Occipital lobe (tissue), 2 donors: Measurements from ENCODE around the gene HNRNPR. TPM values are rescaled to one million over a fixed set of nuclear protein-coding genes. Genes with fewer than 3 reads are reported as not detected.
"Not testable (repeated sequence)": the region's sequence is repeated elsewhere in the genome, so short reads cannot be mapped to it uniquely, and the experiment has no call there.

ENCODE experiments used
- DNase-seq: peaks from one replicate; lab custom pipeline; 2025; lab: John Stamatoyannopoulos, UW
- total RNA-seq: library from RNA; depleted of rRNA; stranded (reverse); fragments of >200 nt; gene quantifications from one replicate; pipeline ENCODE4 v1.2.3, GENCODE V29; 2014

HNRNPR gene
- 160 TPM for total RNA-seq

- DNase-seq: peak; percentile 99
Measured at GRCh38 chr1:23344111-23344986, at the start of gene HNRNPR. Gene HNRNPR, minus strand, starts transcription at chr1:23344284. Its CDS starts 3,276 bp downstream, at chr1:23341008.

- DNase-seq: no peak
Measured at GRCh38 chr1:23393706-23394105, 49.6 kb upstream of the HNRNPR start.

DNA sequence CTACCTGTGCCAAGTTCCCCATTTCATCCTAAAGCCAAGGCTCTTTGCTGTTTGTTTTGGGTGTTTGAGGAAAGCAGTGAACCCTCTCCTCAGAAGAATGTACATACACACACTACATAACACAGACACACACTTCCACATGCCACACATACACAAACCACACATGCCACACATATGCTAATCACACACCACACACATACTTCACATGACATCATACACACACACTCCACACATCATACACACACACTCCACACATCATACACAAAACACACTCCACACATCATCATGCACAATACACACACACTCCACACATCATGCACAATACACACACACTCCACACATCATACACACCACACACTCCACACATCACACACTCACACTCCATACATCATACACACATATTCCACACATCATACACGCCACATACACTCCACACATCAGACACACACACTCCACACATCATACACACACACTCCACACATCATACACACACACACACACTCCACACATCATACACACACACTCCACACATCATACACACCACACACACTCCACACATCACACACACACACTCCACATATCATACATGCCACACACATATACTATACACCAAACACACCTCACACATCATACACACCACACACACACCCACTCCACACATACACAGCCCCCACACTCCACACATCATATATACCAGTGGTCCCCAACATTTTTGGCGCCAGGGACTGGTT lies 48.2 kb upstream of the HNRNPR start:
- DNase-seq: no peak

DNA sequence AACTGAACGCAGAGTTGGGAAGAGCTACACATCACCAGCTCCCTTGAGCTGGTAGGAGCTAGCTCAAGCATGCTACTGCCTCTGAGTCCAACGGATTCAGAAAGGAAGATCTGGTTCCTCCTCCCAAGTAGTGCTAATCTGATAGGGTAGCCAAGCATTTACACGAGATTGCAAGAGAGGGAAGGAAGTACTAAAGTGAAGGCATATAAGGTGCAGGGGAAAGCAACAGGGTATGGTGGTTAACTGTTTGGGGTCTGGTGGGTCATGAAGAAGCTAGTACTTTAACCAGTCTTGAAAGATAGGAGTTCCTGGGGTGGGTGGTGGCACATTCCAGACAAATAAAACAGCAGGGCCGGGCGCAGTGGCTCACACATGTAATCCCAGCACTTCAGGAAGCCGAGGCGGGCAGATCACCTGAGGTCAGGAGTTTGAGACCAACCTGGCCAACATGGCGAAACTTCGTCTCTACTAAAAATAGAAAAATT lies 45.8 kb upstream of the HNRNPR start:
- no peak for DNase-seq

DNA sequence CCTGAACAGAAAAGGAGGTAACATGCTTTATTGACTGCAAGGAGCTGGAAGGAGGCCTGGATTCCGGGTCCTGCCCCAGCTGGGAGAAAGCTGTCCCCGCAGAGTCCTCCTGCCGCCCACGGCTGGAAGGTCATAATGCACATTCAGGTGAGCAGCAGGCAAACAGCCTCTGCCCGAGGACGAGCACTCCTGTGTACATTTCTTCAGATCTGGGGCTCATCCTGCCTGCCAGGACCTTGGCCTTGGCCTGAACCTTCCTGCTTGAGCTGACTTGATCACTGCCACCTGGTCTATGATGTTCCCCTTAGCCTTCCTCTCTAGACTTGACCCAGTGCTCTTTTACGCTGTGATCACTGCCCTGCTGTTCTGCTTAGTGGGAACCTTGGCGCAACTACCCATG lies 43.4 kb upstream of the HNRNPR start:
- DNase-seq: no peak

DNA sequence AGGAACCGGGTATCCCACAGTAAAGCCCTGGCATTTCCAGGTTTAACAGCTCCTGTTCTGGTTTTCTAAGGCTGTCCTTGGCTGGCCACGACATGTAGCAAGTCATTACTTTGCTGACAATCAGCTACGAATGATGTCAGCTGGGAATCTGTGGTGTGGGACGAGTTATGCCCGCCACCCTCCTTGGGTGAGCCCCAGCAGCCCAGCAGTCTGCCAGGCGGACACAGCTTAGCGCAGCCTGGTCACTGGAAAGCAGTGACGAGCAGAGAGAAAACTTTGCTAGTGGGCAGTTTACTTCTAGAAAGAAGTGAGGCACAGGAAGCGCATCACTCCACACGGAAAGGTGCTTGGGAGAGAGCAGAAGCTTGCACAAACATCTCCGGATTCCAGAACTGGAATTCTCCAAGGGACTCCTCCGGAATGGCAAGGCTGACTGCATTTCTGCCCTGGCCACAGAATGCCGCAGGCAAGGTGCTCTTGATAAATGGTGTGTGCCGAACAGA lies 41.1 kb upstream of the HNRNPR start:
- no peak for DNase-seq

GRCh38 chr1:23384312-23385058 lies 40.4 kb upstream of the HNRNPR start:
- DNase-seq: no peak

DNA sequence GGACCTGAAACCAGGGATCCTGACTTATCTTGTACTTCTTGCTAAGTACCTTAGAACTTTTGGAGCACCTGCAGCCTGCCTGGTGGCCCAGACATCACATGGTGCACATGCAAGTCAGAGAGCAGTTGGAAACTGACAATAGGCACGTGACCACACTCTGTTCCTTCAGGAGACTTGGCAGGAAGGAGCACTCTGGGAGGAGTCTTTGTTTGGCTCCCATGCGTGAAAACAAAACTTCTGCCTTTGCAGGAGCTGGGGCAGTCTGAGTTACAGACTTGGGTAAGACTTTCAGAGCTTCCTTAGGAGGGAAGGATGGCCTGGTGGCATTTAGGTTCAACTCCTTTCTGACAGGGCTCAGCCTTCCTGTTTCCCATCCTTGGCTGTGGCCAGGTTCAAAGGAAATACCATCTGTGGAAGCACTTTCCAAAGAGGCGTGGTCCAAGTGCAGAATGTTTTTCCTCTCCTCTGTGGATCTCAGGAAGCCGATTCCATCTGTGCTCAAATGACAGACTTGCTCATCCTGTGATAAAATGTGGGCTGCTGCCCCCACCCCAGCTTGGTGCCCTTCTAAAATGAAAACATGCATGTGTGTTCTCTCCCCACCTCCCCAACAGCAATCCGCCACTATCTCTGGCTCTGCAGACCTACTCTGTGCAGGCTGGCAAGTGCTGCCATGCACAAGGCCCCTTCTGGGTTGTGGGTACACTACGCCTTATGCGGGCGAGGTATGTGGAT lies 39.7 kb upstream of the HNRNPR start:
- DNase-seq: no peak

DNA sequence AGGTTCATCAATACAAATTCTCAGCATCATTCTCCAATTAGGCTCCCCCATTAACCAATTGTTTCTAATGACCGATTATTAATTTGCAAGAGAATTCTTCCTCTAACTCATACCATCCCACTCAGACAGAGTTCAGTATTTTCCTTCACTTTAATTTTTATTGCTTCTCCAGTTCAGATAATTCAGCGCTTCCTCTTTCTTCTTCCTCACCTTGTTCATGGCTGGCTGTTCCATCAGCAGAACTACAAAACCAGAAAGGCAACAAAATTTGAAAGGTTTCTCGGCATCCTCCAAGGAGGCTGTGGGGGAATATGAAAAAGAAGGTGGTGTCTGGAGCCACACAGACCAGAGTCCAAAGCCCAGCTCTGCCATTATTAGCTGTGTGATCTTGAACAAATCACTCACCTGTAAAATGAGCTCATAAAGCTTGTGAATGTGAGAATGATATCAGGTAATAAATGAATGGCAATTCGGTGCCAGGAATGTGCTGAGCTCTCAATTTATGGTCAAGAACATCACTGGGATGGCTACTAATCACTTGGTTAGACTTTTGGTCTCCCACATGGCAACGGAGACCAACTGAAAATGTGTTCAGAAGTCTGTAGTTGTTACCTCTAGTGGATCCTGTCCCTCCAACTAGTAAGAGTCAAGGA lies 37.3 kb upstream of the HNRNPR start:
- no peak for DNase-seq

GRCh38 chr1:23380719-23381118 lies 36.6 kb upstream of the HNRNPR start:
- DNase-seq: no peak

DNA sequence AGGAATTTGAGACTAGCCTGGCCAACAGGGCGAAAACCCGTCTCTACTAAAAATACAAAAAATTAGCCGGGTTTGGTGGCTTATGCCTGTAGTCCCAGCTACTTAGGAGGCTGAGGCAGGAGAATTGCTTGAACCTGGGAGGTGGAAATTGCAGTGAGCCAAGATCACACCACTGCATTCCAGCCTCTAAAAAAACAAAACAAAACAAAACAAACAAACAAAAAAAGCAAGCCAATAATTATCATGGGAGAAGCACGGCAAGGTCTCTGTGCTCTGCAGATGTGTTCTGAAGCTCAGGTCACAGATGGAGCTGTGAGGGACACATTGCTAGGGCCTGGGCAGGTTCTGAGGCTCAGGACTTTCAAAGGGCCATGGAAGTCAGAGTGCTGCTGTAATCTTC lies 36.2 kb upstream of the HNRNPR start:
- not testable (repeated sequence) for DNase-seq

GRCh38 chr1:23376890-23377811 lies 33.1 kb upstream of the HNRNPR start:
- no peak for DNase-seq

DNA sequence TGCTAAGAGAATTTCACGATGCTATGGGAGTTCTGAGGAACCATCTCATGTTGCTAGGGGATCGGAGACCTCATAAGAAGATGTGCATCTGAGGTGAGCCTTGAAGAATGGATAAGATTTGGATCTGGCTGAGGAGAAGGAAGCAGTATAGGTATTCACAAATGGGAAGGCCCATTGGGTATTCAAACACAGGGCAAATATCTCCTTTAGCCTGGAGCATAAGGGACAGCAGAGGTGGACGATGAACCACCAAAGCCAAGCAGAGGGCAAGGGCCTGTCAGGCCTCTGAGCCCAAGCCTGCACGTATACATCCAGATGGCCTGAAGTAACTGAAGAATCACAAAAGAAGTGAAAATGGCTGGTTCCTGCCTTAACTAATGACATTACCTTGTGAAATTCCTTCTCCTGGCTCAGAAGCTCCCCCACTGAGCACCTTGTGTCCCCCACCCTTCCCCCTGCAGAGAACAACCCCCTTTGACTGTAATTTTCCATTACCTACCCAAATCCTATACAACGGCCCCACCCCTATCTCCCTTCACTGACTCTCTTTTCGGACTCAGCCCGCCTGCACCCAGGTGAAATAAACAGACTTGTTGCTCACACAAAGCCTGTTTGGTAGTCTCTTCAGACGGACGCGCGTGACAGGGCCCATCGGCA lies 30.1 kb upstream of the HNRNPR start:
- not testable (repeated sequence) for DNase-seq

- DNase-seq: peak; percentile 26
Measured at GRCh38 chr1:23371987-23372880, 28.1 kb upstream of the HNRNPR start.

DNA sequence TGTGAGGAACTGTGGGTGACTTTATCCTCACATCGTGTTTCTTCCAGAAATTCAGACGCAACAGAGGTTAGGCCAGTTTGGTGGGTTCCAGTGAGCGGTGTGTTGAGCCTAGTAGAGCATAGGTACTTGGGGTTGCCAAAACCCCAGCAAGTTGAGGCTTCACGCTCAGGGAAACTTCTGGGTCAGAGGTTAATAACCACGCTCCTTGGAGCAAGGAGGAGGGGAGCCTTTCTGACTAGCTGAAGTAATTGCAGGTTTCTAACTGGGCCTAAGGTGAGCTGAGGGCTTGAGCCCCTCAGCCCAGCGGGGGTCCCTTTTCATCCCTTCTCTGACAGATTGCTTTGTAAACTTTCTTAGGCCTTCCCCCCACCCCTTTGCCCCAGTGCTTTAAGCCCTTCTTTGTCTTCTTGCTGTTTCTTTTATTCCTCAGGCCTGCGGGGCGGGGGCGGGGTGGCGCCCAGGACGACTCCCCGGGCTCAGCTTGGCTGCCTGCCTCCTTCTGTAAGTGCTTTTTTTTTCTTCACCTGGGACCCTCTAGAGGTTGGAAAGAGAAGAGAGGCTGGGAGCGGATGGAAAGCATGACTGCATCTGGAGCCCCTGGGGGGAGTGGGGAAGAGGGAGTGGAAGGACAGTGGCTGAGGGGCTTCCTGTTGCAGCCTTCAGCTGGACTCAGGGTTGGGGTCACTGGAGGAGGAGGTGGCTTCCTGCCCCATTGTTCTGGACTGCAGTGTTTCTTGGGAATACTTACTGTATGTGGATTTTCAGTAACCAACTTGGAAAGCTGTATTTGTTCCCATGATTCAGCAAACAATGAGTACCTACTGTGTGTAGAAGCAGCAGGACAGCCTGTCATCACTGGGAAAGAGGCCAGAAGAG lies 26.9 kb upstream of the HNRNPR start:
- DNase-seq: no peak

DNA sequence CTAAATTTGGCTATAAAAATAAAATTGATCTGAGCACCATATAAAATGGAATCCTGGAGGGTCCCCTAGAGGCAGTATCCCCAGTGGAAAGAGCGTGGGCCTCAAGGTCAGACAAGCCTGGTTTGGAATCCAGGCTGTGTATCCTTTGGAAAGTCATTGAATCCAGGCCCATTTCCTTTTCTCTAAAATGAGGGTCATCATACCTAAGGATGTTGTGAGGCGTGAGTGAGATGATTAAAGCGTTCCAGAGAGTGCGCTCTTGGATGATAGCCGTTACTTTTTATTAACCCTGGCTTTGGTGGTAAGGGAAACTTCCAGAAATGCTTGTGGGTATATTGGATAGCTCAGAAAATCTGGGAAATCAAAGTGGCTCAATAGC lies 26.2 kb upstream of the HNRNPR start:
- DNase-seq: no peak
